Measurements from ENCODE around the gene MCAM.

DNA sequence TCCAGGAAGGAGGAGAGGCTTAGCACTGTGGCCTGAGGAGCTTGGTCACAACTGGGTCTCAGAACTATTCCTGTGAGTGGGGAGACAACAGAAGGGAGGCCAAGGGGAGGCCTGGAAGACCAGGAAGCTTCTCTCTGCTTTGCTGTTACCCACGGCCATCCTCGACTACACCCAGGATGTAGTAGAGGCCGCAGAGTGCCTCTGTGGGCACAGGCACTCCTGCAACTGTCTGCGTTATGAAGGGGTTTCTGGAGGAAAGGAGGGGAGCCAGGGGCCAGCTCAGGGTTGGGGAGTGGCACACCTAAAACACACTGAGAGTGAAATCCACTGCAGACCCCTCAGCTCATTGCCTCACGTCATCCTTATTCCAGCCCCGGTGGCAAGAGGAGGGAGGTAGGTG is 33.4 kb upstream of the MCAM start:
- TF ChIP-seq POLR2A (IDR thresholded peaks at IDR 0.05; ENCODE audit: low read depth, low read length), result no peak
- no peak for TF ChIP-seq POLR2AphosphoS5 (IDR thresholded peaks at IDR 0.05; ENCODE audit: low read depth, low read length)
- no peak for TF ChIP-seq TAF1 (IDR thresholded peaks at IDR 0.05; ENCODE audit: borderline replicate concordance, low read depth, low read length)
